SK-N-SH treated with all-trans-retinoic acid at 6 μM for 48 hours (cell line): Measurements from ENCODE around the gene CDKL5.

Experiments used
- ATAC-seq: fragments of 200-7000 bp; cut with Tn5 transposase; 3 replicates; pipeline ENCODE4 v1.9.1; 2020; ENCODE audit warnings: mild to moderate bottlenecking, moderate library complexity
- ARNTL ChIP-seq: fragments of 450-650 bp; formaldehyde crosslinking; IDR thresholded peaks from 2 replicates; pipeline ENCODE4 v1.5.0; 2020; ENCODE audit warnings: low read depth, mild to moderate bottlenecking, moderate library complexity, borderline replicate concordance
- BACH2 ChIP-seq: fragments of 250-450 bp; sonication (Bioruptor Pico); IDR thresholded peaks from 2 replicates; pipeline ENCODE4 v1.9.0; 2021; ENCODE audit warnings: mild to moderate bottlenecking, borderline replicate concordance
- CSDC2 ChIP-seq: fragments of 250-450 bp; sonication (Bioruptor Pico); IDR thresholded peaks from 2 replicates; pipeline ENCODE4 v1.5.0; 2020; ENCODE audit warnings: mild to moderate bottlenecking, moderate library complexity
- ESRRG ChIP-seq: fragments of 250-450 bp; sonication (Bioruptor Pico); IDR thresholded peaks from 2 replicates; pipeline ENCODE4 v1.6.1; 2021; ENCODE audit warnings: mild to moderate bottlenecking
- GLIS3 ChIP-seq: fragments of 250-450 bp; sonication (Bioruptor Pico); IDR thresholded peaks from 2 replicates; pipeline ENCODE4 v1.5.0; 2020; ENCODE audit warnings: mild to moderate bottlenecking, moderate library complexity
- ISL1 ChIP-seq: fragments of 250-450 bp; sonication (Bioruptor Pico); IDR thresholded peaks from 2 replicates; pipeline ENCODE4 v2.1.2; 2022; ENCODE audit warnings: mild to moderate bottlenecking, moderate library complexity
- OSR1 ChIP-seq: fragments of 250-450 bp; sonication (Bioruptor Pico); IDR thresholded peaks from 2 replicates; pipeline ENCODE4 v1.8.0; 2022; ENCODE audit warnings: moderate library complexity, mild to moderate bottlenecking, inconsistent platforms
- PPARA ChIP-seq: fragments of 250-450 bp; sonication (Bioruptor Pico); IDR thresholded peaks from 2 replicates; pipeline ENCODE4 v1.5.0; 2020; ENCODE audit warnings: mild to moderate bottlenecking, borderline replicate concordance
- RARB ChIP-seq: fragments of 250-450 bp; sonication (Bioruptor Pico); IDR thresholded peaks from 2 replicates; pipeline ENCODE4 v1.8.0; 2021; ENCODE audit warnings: mild to moderate bottlenecking, moderate library complexity
- SNAI2 ChIP-seq: fragments of 250-450 bp; sonication (Bioruptor Pico); IDR thresholded peaks from 2 replicates; pipeline ENCODE4 v1.5.0; 2020; ENCODE audit warnings: mild to moderate bottlenecking, moderate library complexity
- TCF4 ChIP-seq: fragments of 250-450 bp; sonication (Bioruptor Pico); IDR thresholded peaks from 2 replicates; pipeline ENCODE4 v1.8.0; 2021; ENCODE audit warnings: mild to moderate bottlenecking, moderate library complexity, borderline replicate concordance
- TOX ChIP-seq: fragments of 250-450 bp; sonication (Bioruptor Pico); IDR thresholded peaks from 2 replicates; pipeline ENCODE4 v1.8.0; 2021; ENCODE audit warnings: mild to moderate bottlenecking, moderate library complexity, borderline replicate concordance
- ZC3H10 ChIP-seq: fragments of 250-450 bp; sonication (Bioruptor Pico); IDR thresholded peaks from 2 replicates; pipeline ENCODE4 v1.5.1; 2021; ENCODE audit warnings: mild to moderate bottlenecking, moderate library complexity
- ZFP3 ChIP-seq: fragments of 250-450 bp; sonication (Bioruptor Pico); IDR thresholded peaks from 2 replicates; pipeline ENCODE4 v1.5.0; 2020; ENCODE audit warnings: mild to moderate bottlenecking, moderate library complexity
- ZFP30 ChIP-seq: fragments of 450-650 bp; formaldehyde crosslinking; IDR thresholded peaks from 2 replicates; pipeline ENCODE4 v1.5.0; 2022; ENCODE audit warnings: mild to moderate bottlenecking, moderate library complexity
- ZNF565 ChIP-seq: fragments of 450-650 bp; formaldehyde crosslinking; conservative IDR thresholded peaks from 2 replicates; pipeline ENCODE4 v1.5.0; 2020; ENCODE audit warnings: low read depth, mild to moderate bottlenecking, moderate library complexity
- ZNF70 ChIP-seq: fragments of 450-650 bp; formaldehyde crosslinking; IDR thresholded peaks from 2 replicates; pipeline ENCODE4 v1.5.0; 2020; ENCODE audit warnings: mild to moderate bottlenecking, moderate library complexity
- ZNF8 ChIP-seq: fragments of 450-650 bp; formaldehyde crosslinking; IDR thresholded peaks from 2 replicates; pipeline ENCODE4 v1.5.0; 2020; ENCODE audit warnings: mild to moderate bottlenecking, moderate library complexity
- TF ChIP-seq, protein P1 (sequence below): fragments of 250-450 bp; sonication (Bioruptor Pico); IDR thresholded peaks from 2 replicates; pipeline ENCODE4 v1.5.1; 2021; ENCODE audit warnings: mild to moderate bottlenecking, moderate library complexity
- TF ChIP-seq, protein P2 (sequence below): fragments of 250-450 bp; sonication (Bioruptor Pico); IDR thresholded peaks from 2 replicates; pipeline ENCODE4 v1.8.0; 2021; ENCODE audit warnings: low read depth, mild to moderate bottlenecking, moderate library complexity, borderline replicate concordance
- TF ChIP-seq, protein P3 (sequence below): fragments of 250-450 bp; sonication (Bioruptor Pico); IDR thresholded peaks from 2 replicates; pipeline ENCODE4 v1.5.0; 2020; ENCODE audit warnings: mild to moderate bottlenecking, moderate library complexity
- TF ChIP-seq, protein P4 (sequence below): fragments of 250-450 bp; sonication (Bioruptor Pico); IDR thresholded peaks from 2 replicates; pipeline ENCODE4 v1.8.0; 2020; ENCODE audit warnings: mild to moderate bottlenecking, moderate library complexity, borderline replicate concordance
- TF ChIP-seq, protein P5 (sequence below): fragments of 250-450 bp; sonication (Bioruptor Pico); IDR thresholded peaks from 2 replicates; pipeline ENCODE4 v1.5.1; 2020; ENCODE audit warnings: low read depth, mild to moderate bottlenecking, moderate library complexity

Gene CDKL5

DNA sequence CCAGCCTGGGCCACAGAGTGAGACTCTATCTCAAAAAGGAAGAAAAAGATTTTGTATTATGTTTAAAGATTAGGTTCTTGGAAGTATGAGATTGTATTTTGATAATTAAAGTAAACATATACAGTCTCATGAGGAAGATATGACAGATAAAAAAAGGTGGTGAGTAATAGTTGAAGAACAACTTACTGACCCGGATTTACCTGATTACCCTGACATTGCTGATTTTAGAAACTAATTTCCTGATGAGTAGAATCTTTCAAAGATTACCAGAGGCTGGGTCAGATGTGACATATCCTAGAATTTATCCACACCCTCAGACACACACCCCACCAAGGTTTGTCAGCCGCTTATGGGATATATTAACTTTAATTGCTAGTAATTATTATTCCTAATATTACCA lies 9.5 kb downstream of the CDKL5 start:
- no peak for TF ChIP-seq PPARA (CRISPR knock-in tag)
- TF ChIP-seq ISL1 = no peak
- TF ChIP-seq ARNTL (CRISPR knock-in tag) = no peak
- no peak for TF ChIP-seq ZC3H10 (CRISPR knock-in tag)
- TF ChIP-seq, protein P1, sequence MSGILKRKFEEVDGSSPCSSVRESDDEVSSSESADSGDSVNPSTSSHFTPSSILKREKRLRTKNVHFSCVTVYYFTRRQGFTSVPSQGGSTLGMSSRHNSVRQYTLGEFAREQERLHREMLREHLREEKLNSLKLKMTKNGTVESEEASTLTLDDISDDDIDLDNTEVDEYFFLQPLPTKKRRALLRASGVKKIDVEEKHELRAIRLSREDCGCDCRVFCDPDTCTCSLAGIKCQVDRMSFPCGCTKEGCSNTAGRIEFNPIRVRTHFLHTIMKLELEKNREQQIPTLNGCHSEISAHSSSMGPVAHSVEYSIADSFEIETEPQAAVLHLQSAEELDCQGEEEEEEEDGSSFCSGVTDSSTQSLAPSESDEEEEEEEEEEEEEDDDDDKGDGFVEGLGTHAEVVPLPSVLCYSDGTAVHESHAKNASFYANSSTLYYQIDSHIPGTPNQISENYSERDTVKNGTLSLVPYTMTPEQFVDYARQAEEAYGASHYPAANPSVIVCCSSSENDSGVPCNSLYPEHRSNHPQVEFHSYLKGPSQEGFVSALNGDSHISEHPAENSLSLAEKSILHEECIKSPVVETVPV (CRISPR knock-in tag) = no peak
- no peak for TF ChIP-seq ZNF8 (CRISPR knock-in tag)
- TF ChIP-seq BACH2 (CRISPR knock-in tag) = no peak
- TF ChIP-seq GLIS3 (CRISPR knock-in tag) = no peak
- TF ChIP-seq ZNF565 (CRISPR knock-in tag) = no peak
- no peak for TF ChIP-seq ZFP3 (CRISPR knock-in tag)
- TF ChIP-seq ZFP30 (CRISPR knock-in tag) = no peak
- TF ChIP-seq, protein P2, sequence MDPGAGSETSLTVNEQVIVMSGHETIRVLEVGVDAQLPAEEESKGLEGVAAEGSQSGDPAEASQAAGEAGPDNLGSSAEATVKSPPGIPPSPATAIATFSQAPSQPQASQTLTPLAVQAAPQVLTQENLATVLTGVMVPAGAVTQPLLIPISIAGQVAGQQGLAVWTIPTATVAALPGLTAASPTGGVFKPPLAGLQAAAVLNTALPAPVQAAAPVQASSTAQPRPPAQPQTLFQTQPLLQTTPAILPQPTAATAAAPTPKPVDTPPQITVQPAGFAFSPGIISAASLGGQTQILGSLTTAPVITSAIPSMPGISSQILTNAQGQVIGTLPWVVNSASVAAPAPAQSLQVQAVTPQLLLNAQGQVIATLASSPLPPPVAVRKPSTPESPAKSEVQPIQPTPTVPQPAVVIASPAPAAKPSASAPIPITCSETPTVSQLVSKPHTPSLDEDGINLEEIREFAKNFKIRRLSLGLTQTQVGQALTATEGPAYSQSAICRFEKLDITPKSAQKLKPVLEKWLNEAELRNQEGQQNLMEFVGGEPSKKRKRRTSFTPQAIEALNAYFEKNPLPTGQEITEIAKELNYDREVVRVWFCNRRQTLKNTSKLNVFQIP (CRISPR knock-in tag) = no peak
- no peak for TF ChIP-seq TCF4
- TF ChIP-seq CSDC2 = no peak
- TF ChIP-seq, protein P3, sequence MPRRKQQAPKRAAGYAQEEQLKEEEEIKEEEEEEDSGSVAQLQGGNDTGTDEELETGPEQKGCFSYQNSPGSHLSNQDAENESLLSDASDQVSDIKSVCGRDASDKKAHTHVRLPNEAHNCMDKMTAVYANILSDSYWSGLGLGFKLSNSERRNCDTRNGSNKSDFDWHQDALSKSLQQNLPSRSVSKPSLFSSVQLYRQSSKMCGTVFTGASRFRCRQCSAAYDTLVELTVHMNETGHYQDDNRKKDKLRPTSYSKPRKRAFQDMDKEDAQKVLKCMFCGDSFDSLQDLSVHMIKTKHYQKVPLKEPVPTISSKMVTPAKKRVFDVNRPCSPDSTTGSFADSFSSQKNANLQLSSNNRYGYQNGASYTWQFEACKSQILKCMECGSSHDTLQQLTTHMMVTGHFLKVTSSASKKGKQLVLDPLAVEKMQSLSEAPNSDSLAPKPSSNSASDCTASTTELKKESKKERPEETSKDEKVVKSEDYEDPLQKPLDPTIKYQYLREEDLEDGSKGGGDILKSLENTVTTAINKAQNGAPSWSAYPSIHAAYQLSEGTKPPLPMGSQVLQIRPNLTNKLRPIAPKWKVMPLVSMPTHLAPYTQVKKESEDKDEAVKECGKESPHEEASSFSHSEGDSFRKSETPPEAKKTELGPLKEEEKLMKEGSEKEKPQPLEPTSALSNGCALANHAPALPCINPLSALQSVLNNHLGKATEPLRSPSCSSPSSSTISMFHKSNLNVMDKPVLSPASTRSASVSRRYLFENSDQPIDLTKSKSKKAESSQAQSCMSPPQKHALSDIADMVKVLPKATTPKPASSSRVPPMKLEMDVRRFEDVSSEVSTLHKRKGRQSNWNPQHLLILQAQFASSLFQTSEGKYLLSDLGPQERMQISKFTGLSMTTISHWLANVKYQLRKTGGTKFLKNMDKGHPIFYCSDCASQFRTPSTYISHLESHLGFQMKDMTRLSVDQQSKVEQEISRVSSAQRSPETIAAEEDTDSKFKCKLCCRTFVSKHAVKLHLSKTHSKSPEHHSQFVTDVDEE (CRISPR knock-in tag) = no peak
- TF ChIP-seq OSR1 (CRISPR knock-in tag) = no peak
- TF ChIP-seq ZNF70 (CRISPR knock-in tag) = no peak
- TF ChIP-seq, protein P4, sequence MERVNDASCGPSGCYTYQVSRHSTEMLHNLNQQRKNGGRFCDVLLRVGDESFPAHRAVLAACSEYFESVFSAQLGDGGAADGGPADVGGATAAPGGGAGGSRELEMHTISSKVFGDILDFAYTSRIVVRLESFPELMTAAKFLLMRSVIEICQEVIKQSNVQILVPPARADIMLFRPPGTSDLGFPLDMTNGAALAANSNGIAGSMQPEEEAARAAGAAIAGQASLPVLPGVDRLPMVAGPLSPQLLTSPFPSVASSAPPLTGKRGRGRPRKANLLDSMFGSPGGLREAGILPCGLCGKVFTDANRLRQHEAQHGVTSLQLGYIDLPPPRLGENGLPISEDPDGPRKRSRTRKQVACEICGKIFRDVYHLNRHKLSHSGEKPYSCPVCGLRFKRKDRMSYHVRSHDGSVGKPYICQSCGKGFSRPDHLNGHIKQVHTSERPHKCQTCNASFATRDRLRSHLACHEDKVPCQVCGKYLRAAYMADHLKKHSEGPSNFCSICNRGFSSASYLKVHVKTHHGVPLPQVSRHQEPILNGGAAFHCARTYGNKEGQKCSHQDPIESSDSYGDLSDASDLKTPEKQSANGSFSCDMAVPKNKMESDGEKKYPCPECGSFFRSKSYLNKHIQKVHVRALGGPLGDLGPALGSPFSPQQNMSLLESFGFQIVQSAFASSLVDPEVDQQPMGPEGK (CRISPR knock-in tag) = no peak
- no peak for ATAC-seq

DNA sequence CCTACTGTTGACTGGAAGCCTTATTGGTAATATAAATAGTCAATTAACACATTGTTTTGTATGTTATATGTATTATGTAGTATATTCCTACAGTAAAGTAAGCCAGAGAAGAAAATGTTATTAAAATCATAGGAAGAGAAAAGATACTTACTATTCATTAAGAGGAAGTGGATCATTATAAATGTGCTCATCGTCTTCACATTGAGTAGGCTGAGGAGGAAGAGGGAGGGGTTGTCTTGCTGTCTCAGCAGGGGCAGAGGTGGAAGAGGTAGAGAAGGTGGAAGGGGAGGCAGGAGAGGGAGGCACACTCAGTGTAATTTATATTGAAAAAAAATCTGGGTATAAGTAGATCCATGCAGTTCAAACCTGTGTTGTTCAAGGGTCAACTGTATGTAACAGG lies 10.6 kb downstream of the CDKL5 start:
- ATAC-seq = no peak
- TF ChIP-seq ZNF8 (CRISPR knock-in tag) (no peak), ISL1 (no peak), RARB (CRISPR knock-in tag) (no peak), OSR1 (CRISPR knock-in tag) (no peak), GLIS3 (CRISPR knock-in tag) (no peak), TOX (no peak), ZFP30 (CRISPR knock-in tag) (no peak), BACH2 (CRISPR knock-in tag) (no peak), SNAI2 (CRISPR knock-in tag) (no peak), ESRRG (CRISPR knock-in tag) (no peak), ZNF565 (CRISPR knock-in tag) (no peak)
- TF ChIP-seq, protein P5, sequence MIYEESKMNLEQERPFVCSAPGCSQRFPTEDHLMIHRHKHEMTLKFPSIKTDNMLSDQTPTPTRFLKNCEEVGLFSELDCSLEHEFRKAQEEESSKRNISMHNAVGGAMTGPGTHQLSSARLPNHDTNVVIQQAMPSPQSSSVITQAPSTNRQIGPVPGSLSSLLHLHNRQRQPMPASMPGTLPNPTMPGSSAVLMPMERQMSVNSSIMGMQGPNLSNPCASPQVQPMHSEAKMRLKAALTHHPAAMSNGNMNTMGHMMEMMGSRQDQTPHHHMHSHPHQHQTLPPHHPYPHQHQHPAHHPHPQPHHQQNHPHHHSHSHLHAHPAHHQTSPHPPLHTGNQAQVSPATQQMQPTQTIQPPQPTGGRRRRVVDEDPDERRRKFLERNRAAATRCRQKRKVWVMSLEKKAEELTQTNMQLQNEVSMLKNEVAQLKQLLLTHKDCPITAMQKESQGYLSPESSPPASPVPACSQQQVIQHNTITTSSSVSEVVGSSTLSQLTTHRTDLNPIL (CRISPR knock-in tag) = no peak
- TF ChIP-seq, protein P4 (CRISPR knock-in tag) = no peak
- TF ChIP-seq, protein P2 (CRISPR knock-in tag) = no peak
- TF ChIP-seq, protein P3 (CRISPR knock-in tag) = no peak
